Measurements from ENCODE around the gene DPP9.

GRCh38 chr19:4701557-4701956 is 22.1 kb downstream of the DPP9 start:
- TF ChIP-seq CTCF (conservative IDR thresholded peaks at IDR 0.05 in 1 of 2, IDR thresholded peaks at IDR 0.05 in 1 of 2; ENCODE audit: low read depth in 1 of 2, low read length in 2 of 2), result no peak
- no peak for TF ChIP-seq EZH2 (IDR thresholded peaks at IDR 0.05; ENCODE audit: low read length, missing control alignments)
